ENCODE results near the gene ARID1B. TPM values are rescaled to one million over a fixed set of nuclear protein-coding genes. Genes with fewer than 3 reads are reported as not detected.

The ARID1B gene
- total RNA-seq, 1 experiment from 2014 or later = 86.3 TPM

- BruUV-seq (replicated peaks) = no TSS peak
- peaks cover 8% of the 10 kb centered on the region for H3K4me1 ChIP-seq (ENCODE audit: insufficient read depth, low read length, poor library complexity, severe bottlenecking)
- ChIA-PET CTCF (no interaction called here), POLR2A (ENCODE audit: low non-redundant PET) (no interaction called here)
- no peak overlapping the region for H3K27ac ChIP-seq (ENCODE audit: low read depth, low read length, poor library complexity, severe bottlenecking)
- H3K36me3 ChIP-seq (ENCODE audit: insufficient read depth, low read length, poor library complexity, severe bottlenecking) = no peaks in the 10 kb centered on the region
- TF ChIP-seq EZH2 (IDR thresholded peaks at IDR 0.05; ENCODE audit: borderline replicate concordance, low read depth, low read length, poor library complexity, severe bottlenecking) (no peak), CTCF (conservative IDR thresholded peaks at IDR 0.05; ENCODE audit: low read depth, low read length) (no peak)
- intact Hi-C loops (cut with micrococcal nuclease; ENCODE audit: unreplicated experiment) = no loop called here
- no peak for DNase-seq (ENCODE audit: low spot score)
- H3K9me3 ChIP-seq (ENCODE audit: low read depth, low read length, poor library complexity, severe bottlenecking) = no peaks in the 10 kb centered on the region
- H3K27me3 ChIP-seq (replicated peaks; ENCODE audit: insufficient read depth, low read depth, low read length, poor library complexity) = no peaks in the 10 kb centered on the region
- no peak overlapping the region for H3K4me3 ChIP-seq (ENCODE audit: low read depth, low read length, poor library complexity, severe bottlenecking)
These were observed 330.9 kb downstream of the ARID1B start for GRCh38 chr6:157107915-157108651.

GRCh38 chr6:157108923-157109322, 331.7 kb downstream of the ARID1B start:
- no TSS peak for BruUV-seq (replicated peaks)
- Histone ChIP-seq H3K4me3 (ENCODE audit: low read depth, low read length, poor library complexity, severe bottlenecking) (no peak overlapping the region), H3K27me3 (replicated peaks; ENCODE audit: insufficient read depth, low read depth, low read length, poor library complexity) (no peaks in the 10 kb centered on the region), H3K36me3 (ENCODE audit: insufficient read depth, low read length, poor library complexity, severe bottlenecking) (no peaks in the 10 kb centered on the region), H3K4me1 (ENCODE audit: insufficient read depth, low read length, poor library complexity, severe bottlenecking) (peaks cover 8% of the 10 kb centered on the region), H3K27ac (ENCODE audit: low read depth, low read length, poor library complexity, severe bottlenecking) (no peak overlapping the region), H3K9me3 (ENCODE audit: low read depth, low read length, poor library complexity, severe bottlenecking) (no peaks in the 10 kb centered on the region)
- ChIA-PET POLR2A (ENCODE audit: low non-redundant PET) (no interaction called here), CTCF (no interaction called here)
- intact Hi-C loops (cut with micrococcal nuclease; ENCODE audit: unreplicated experiment) = no loop called here
- DNase-seq (ENCODE audit: low spot score) = no peak
- TF ChIP-seq CTCF (conservative IDR thresholded peaks at IDR 0.05; ENCODE audit: low read depth, low read length) (no peak), EZH2 (IDR thresholded peaks at IDR 0.05; ENCODE audit: borderline replicate concordance, low read depth, low read length, poor library complexity, severe bottlenecking) (no peak)

- TF ChIP-seq EZH2 (IDR thresholded peaks at IDR 0.05; ENCODE audit: borderline replicate concordance, low read depth, low read length, poor library complexity, severe bottlenecking) (no peak), CTCF (conservative IDR thresholded peaks at IDR 0.05; ENCODE audit: low read depth, low read length) (no peak)
- Histone ChIP-seq H3K36me3 (ENCODE audit: insufficient read depth, low read length, poor library complexity, severe bottlenecking) (no peaks in the 10 kb centered on the region), H3K27ac (ENCODE audit: low read depth, low read length, poor library complexity, severe bottlenecking) (no peak overlapping the region), H3K9me3 (ENCODE audit: low read depth, low read length, poor library complexity, severe bottlenecking) (no peaks in the 10 kb centered on the region), H3K4me3 (ENCODE audit: low read depth, low read length, poor library complexity, severe bottlenecking) (no peak overlapping the region), H3K4me1 (ENCODE audit: insufficient read depth, low read length, poor library complexity, severe bottlenecking) (peaks cover 8% of the 10 kb centered on the region), H3K27me3 (replicated peaks; ENCODE audit: insufficient read depth, low read depth, low read length, poor library complexity) (no peaks in the 10 kb centered on the region)
- CTCF ChIA-PET = no interaction called here
- intact Hi-C loops (cut with micrococcal nuclease; ENCODE audit: unreplicated experiment) = no loop called here
- POLR2A ChIA-PET (ENCODE audit: low non-redundant PET) = no interaction called here
- no TSS peak for BruUV-seq (replicated peaks)
- no peak for DNase-seq (ENCODE audit: low spot score)
These were observed 333.4 kb downstream of the ARID1B start for GRCh38 chr6:157110607-157111006.
